Hepatocyte (in vitro differentiated cells): ENCODE results near the gene YRDC.

Experiments
- EZH2 ChIP-seq: fragments of 200-600 bp; sonication (generic); IDR thresholded peaks from 2 replicates; pipeline ENCODE4 v1.6.1; 2016; ENCODE audit warnings: antibody characterized with exemption, mild to moderate bottlenecking, borderline replicate concordance
- TF ChIP-seq, protein P1 (sequence below): fragments of 200-600 bp; sonication (generic); IDR thresholded peaks from 2 replicates; pipeline ENCODE4 v1.5.1; 2016; ENCODE audit warnings: antibody characterized with exemption, mild to moderate bottlenecking; ENCODE audit not compliant: poor library complexity

GRCh38 chr1:37776946-37777516 is 31.0 kb downstream of the YRDC start:
- no peak for TF ChIP-seq EZH2
- TF ChIP-seq, protein P1, sequence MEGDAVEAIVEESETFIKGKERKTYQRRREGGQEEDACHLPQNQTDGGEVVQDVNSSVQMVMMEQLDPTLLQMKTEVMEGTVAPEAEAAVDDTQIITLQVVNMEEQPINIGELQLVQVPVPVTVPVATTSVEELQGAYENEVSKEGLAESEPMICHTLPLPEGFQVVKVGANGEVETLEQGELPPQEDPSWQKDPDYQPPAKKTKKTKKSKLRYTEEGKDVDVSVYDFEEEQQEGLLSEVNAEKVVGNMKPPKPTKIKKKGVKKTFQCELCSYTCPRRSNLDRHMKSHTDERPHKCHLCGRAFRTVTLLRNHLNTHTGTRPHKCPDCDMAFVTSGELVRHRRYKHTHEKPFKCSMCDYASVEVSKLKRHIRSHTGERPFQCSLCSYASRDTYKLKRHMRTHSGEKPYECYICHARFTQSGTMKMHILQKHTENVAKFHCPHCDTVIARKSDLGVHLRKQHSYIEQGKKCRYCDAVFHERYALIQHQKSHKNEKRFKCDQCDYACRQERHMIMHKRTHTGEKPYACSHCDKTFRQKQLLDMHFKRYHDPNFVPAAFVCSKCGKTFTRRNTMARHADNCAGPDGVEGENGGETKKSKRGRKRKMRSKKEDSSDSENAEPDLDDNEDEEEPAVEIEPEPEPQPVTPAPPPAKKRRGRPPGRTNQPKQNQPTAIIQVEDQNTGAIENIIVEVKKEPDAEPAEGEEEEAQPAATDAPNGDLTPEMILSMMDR, result no peak
